ENCODE results near the gene MRPL40. TPM values are rescaled to one million over a fixed set of nuclear protein-coding genes. Genes with fewer than 3 reads are reported as not detected.
"Not testable (repeated sequence)": the region's sequence is repeated elsewhere in the genome, so short reads cannot be mapped to it uniquely, and the experiment has no call there.

Gene MRPL40
- total RNA-seq, 1 donor from 2014 or later, result 19.8 TPM

GRCh38 chr22:19436444-19437161 lies 4.3 kb downstream of the MRPL40 start:
- intact Hi-C loops (cut with micrococcal nuclease), result not testable (repeated sequence)

DNA sequence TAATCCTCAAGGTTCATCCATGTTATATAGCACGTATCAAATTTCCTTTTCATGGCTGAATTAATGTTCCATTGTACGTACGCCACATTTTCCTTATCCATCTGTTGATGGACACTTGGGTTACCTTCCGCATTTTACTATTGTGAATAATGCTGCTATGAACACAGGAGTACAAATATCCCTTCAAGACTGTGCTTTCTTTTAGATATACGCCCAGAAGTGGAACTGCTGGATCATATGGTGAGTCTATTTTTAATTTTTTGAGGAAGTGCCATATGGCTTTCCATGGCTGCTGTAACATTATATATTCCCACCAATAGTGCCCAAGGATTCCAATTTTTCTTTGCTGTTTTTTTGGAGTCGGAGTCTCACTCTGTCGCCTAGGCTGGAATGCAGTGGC lies 6.0 kb downstream of the MRPL40 start:
- intact Hi-C loops (cut with micrococcal nuclease), result no loop called here

DNA sequence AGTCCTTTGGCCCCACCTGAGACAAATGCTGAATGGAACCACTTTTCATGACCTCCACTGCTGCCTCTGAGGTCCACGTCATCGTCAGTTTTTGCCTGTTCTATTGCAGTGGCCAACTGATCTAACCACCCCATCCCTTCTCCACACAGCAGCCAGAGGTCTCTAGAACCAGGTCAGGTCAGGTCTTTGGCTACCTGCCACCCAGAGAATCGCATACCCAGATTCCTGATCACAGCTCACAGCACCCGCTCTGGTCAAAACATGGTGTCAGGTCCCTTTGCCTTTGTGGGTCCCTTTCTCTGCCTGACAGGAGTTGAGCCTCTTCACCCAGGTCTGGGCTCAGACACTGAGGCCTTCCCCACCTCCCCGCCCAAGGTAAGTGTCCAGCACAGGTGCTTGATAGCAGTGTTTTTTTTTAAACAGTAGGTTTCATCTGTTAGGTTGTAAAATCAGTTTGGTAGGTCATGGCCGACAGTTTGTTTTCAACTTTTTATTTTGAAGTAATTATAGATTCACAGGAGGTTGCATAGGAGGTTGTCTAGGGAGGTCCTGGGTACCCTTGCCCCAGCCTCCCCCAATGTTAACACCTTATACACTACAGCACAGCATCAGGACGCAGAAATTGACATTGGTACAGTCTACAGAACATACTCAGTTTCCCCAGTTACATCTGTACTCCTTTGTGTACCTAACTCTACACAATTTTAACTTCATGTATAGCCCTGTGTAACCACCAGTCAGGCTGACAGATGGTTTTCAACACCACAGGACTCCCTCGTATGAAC lies 8.3 kb downstream of the MRPL40 start:
- intact Hi-C loops (cut with micrococcal nuclease), result no loop called here

GRCh38 chr22:19442166-19442565 lies 9.8 kb downstream of the MRPL40 start:
- intact Hi-C loops (cut with micrococcal nuclease), result no loop called here

DNA sequence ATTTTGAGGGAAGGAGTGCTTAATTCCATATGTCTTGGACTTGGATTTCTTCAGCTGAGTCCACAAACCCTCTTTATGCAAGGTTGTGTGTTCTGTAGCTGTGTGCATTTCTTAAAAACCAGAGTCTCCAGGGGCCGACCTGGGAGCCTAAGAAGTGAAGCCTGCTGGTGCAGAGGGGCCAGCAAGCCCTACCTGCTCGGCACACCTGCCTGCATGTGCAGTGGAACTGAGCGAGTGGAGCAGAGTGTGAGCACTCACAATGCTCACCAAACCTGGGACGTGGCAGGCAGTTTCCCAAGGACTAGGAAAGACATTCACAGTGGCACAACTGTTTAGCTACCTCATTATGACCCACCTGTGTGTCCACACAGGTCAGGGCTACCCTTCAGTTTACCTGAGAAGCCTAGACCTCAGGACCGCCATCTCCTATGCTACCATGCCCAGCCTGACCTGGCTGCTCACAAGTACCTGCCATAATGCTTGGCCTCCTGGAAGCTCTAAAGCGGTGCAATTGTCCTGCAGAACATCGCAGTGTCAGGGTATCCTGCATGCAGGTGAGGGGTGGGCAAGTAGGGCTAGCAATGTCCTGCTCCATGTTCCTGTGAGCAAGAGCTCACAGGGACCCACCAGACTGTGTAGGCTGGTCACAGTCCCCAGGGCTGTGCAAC lies 11.3 kb downstream of the MRPL40 start:
- intact Hi-C loops (cut with micrococcal nuclease), result no loop called here

DNA sequence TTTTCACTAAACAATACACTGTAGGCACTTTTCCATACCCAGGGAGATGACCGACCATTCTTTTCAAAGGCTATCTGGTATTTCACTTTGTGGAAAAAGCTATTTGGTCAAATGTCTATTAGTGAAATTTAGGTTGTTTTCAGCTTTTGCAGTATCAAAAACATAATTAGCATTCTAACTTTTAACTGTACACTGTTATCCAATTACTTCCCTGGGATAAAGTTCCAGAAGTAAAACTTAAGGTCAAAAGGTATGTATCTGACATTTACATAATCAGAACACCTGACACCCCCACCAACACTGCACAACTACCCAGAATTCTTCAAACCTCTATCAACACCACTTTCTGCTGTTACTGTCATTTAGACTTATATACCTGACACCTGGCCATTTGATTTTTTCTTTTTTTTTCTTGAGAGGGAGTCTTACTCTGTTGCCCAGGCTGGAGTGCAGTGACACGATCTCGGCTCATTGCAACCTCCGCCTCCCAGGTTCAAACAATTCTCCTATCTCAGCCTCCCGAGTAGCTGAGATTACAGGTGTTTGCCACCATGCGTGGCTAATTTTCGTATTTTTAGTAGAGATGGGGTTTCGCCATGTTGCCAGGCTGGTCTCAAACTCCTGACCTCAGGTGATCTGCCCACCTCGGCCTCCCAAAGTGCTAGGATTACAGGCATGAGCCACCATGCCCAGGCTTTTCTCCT lies 13.1 kb downstream of the MRPL40 start:
- intact Hi-C loops (cut with micrococcal nuclease), result not testable (repeated sequence)

GRCh38 chr22:19446603-19447329 lies 14.4 kb downstream of the MRPL40 start:
- intact Hi-C loops (cut with micrococcal nuclease), result loop anchor here (1.0 kb wide), 7 partner anchors 14 to 324 kb away; partner anchors contain the start of genes CDC45, CLTCL1, DGCR2 and ESS2

DNA sequence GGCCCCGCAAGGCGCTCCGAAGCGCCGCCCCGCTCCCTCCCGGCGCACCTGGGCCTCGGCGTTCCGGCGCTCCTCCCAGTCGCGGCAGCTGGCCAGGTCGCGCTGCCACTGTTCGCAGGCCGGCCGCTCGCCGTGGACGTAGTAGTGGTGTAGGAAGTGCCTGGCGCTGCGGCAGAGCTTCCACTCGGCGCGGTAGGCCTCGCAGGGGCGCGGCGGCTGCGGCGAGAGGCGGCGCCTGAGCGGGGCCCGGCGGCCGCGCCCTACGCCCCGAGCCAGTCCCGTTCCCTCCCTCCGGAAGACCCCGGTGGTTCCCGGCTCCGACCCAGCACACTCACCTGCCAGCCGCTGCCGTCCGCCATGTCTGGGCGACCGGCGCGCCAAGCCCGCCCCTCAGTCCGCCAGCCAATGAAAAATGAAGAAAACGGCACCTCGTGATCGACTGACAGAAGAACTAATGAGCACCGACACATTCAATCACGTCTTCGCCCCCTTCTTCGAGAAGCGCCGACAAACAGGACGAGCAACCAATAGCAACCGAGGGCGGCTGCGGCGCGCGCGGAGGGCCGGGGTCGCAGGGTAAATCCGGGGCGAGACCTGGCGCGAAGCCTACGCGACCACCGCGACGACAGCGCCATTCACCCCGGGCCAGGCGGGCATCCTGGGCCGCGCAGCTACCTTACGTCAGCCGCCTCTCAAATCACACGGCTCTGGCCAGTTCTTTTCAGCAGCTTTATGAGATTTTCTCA lies 15.2 kb downstream of the MRPL40 start, which contains the start of gene C22orf39:
TSS of gene C22orf39 (minus strand) at position 382 of the 746 bp plus-strand sequence. CDS start at position 359, 23 bp downstream.
- intact Hi-C loops (cut with micrococcal nuclease), result loop anchor here (1.0 kb wide), 7 partner anchors 15 to 325 kb away; partner anchors contain the start of genes CDC45, CLTCL1, DGCR2 and ESS2

- intact Hi-C loops (cut with micrococcal nuclease), result no loop called here
Observed at GRCh38 chr22:19448076-19448607, 15.8 kb downstream of the MRPL40 start.

GRCh38 chr22:19448739-19449421 lies 16.5 kb downstream of the MRPL40 start:
- intact Hi-C loops (cut with micrococcal nuclease), result no loop called here

- intact Hi-C loops (cut with micrococcal nuclease), result no loop called here
Observed at GRCh38 chr22:19449422-19449767, 17.1 kb downstream of the MRPL40 start.

DNA sequence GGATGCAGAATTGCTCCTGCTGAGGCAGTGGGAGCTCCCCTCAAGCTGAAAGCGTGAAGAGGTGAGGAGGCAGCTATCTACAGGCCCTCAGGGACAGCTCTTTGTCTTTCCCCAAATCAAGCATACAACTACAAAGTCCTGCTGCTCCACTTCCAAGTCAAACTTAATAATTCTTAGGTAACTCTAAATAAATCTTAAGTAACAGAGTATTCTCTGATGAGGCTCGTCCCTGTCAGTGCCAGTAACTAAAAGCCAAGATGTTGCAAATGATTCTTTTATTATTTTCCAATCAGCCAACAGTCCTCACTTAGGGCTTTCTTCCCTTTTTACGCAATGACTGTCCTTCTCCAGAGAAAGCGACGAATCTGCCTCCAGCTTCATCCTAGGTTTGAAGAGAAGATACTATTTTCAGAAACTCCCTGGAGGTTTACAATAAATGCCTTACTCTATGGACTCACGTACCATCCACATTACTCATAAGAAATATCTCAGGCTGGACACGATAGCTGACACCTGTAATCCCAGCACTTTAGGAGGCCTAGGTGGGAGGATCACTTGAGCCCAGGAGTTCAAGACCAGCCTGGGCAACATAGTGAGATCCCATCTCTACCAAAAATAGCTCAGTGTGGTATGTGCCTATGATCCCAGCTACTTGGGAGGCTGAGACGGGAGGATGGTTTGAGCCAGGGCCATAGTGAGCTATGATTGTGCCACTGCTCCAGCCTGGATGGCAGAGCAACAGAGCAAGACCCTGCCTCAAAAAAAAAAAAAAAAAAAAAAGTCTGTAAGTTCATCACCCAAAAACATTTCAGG lies 18.2 kb downstream of the MRPL40 start:
- intact Hi-C loops (cut with micrococcal nuclease), result no loop called here

GRCh38 chr22:19451570-19451969 lies 19.2 kb downstream of the MRPL40 start:
- intact Hi-C loops (cut with micrococcal nuclease), result no loop called here

DNA sequence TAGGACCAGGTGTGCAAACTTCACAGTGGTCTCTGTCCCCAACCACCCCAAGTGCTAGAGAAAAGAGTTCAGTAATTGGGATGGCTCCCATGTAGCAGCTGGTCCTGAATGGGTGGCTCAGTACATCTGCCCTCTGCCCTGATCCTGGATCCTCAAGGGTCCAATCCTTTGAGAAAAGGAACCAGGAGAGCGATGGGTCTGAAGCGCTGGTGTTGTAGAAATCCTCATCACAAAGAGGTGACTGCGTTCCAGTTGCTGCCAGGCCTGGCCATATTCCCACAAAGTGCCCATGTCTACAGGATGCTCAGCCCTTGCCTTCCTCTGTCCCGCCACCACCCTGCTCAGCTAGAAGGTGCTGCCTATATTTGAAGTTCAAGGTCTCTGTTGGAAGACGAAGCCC lies 21.4 kb downstream of the MRPL40 start:
- intact Hi-C loops (cut with micrococcal nuclease), result no loop called here

DNA sequence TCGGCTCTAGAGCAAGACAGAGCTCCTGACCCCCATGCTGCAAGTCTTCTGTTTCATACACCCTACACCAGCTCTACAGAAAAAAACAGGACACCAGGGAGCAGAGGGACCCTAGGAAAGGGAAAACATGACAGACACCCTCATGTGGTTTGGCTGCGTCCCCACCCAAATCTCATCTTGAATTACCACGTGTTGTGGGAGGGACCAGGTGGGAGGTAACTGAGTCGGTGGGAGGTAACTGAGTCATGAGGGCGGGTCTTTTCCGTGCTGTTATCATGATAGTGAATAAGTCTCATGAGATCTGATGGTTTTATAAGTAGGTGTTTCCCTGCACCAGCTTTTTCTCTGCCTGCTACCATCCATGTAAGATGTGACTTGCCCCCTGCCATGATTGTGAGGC lies 21.8 kb downstream of the MRPL40 start:
- intact Hi-C loops (cut with micrococcal nuclease), result no loop called here

- intact Hi-C loops (cut with micrococcal nuclease), result no loop called here
Observed at GRCh38 chr22:19455033-19455432, 22.7 kb downstream of the MRPL40 start.

- intact Hi-C loops (cut with micrococcal nuclease), result no loop called here
Observed at GRCh38 chr22:19455585-19456370, 23.4 kb downstream of the MRPL40 start.

Data from T-helper 1 cell treated with Interleukin-12 subunit alpha and Interleukin-12 subunit beta and Interleukin-4 antibody, amounts not matched to agents 30 ng/mL and 1 ng/mL, for 36 hours (primary cell).